ENCODE data around the gene GID8.

The GID8 gene

GRCh38 chr20:62945771-62946339 lies 7.9 kb downstream of the GID8 start:
- no peak for DNase-seq

GRCh38 chr20:62946918-62947317 lies 9.0 kb downstream of the GID8 start:
- DNase-seq, result no peak

- no peak for DNase-seq
These were observed 9.8 kb downstream of the GID8 start for GRCh38 chr20:62947532-62948300.

- no peak for DNase-seq
These were observed 11.3 kb downstream of the GID8 start for GRCh38 chr20:62949153-62949821.

DNA sequence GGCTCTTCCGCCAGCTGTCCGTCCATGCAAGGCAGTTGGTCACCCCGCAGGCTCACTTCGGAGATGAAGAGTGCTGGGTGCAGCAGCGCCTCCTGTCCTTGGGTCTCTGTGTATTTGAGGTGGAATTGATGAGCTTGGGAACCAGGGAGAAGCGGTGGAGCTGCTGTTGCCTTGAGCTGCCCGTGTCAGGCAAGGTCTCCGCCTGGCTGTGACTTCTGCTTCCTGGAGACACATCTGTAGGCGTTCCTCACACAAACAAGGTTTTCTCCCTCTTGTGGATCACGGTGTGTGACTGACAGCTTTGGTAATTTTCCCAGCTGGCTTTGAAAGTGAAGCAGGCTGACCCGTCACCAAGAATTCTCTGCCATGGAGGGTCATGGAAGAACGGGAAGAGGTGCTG lies 12.0 kb downstream of the GID8 start:
- no peak for DNase-seq

- no peak for DNase-seq
These were observed 12.8 kb downstream of the GID8 start for GRCh38 chr20:62950741-62951140.

GRCh38 chr20:62951143-62951895 lies 13.4 kb downstream of the GID8 start:
- DNase-seq, result no peak

DNA sequence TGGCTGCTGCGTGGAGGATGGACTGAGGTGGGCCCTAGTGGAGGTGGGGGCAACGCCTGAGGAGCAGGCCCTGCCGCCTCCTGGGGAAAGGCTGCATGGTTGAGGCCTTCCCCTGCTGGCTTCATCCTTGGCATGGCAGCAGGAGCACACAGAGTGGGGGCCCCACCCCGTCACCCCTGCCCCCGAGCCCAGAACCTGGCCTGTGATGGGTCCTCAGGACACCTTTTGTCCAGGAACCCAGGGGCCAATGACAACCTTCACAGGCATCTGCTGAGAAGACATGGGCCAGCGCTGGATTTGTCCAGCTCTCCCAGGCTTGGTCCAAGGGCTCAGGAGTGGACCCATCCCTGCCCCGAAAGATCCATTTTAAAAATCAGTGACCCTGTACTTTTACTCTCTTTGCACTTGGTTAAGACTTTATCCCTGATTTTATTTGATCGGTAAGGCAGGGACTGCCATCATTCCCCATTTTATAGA lies 14.0 kb downstream of the GID8 start:
- DNase-seq, result no peak

DNA sequence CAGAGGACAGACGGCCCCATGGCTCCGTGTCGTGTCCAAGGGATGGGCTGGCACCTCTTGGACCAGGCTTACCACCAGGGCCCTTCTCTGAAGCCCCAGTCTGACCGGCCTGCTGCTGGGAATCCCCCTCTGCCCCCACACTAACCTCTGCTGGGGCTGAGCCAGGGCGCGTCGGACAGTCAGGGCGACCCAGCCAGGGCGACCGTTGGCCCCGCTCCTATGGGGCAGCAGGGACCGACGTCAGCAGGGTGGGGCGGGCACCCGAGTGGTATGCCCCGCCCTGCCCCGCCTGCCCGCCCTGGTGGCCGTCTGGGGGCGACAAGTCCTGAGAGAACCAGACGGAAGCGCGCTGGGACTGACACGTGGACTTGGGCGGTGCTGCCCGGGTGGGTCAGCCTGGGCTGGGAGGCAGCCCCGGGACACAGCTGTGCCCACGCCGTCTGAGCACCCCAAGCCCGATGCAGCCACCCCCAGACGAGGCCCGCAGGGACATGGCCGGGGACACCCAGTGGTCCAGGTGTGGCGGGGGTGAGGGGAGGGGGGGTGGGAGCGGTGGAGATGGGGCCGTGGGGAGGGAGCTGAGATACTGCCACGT lies 14.5 kb downstream of the GID8 start, which contains the start of gene SLC17A9:
SLC17A9 (plus strand) TSS at position 337 of the 595 bp plus-strand sequence; CDS start at position 459, 122 bp downstream.
- peak; percentile 62 for DNase-seq

DNA sequence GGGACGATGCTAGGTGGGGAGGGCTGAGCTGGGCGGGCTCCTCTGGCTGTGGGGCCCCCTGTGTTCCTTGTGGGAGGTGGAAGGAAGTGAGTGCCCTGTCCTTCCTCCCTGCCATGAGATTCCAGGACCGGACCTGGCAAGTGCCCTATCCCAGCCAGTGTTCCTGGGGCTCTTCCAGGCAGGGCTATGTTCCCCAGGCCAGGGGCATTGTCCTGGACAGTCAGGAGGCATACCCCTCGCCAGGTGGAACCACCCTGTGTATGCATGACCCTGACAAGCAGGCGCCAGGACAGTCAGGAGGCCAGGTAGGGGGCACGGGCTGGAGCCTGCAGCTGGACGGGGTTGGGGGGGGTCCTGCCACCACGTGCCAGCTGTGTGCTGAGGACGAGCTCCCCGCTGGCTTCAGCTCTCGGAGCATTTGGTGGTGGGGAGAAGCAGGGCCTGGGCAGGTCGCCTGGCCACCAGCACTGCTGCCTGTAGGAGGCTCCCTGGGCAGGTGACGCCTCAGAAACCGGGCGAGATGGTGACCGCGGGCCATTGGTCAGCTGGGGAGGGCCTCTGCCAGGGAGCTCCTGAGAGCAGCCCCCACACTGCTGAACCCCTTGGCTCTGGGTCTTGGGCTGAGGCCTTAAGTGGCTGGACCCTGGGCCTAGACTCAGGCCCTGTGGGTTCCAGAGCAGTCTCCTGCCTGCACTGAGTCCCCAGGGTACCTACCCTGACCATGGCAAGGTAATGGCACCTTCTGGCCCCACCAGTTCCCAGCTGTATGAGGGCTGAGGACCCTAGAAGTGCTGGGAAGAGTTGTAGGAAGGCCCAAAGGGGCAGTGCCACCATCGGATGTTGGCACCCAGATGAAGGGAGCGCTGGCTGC lies 15.3 kb downstream of the GID8 start:
- DNase-seq, result peak; percentile 22

DNA sequence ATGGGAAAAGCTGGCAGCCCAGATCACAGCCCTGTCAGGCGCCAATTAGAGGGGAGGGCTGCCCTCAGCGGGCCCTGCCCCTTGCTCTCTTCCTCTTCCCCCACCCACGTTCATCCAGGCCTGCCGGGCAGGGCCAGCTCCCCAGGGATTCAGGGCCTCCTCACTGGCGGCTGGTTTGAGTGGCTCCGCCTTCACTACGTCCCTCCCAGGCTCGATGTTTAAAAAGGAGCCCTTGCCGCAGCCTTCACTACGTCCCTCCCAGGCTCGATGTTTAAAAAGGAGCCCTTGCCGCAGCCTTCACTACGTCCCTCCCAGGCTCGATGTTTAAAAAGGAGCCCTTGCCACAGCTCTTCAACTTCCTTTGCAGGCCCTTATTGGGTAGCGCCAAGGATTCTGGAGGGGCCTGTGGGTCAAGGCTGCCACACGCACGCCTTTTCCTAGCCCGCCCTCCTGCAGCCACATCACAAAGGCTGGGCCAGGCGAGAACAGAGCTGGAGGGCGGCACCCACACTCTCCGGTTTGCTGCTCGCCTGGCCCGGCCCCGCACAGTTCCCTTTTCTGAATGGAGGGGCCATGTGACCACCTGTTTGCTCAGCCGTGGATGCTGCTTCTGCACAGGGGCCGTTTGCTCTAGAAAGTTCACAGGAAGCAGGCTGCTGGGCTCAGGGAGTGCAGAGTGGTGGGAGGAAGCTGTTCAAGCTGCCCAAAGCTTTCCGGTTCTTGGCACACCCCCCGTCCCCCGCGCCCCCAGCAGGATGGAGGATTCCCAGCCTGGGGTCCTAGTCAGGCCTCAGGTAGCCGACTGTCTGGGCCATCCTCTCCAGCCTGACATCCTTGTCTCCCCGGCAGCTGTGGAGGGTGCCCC lies 16.1 kb downstream of the GID8 start:
- DNase-seq, result peak; percentile 83

DNA sequence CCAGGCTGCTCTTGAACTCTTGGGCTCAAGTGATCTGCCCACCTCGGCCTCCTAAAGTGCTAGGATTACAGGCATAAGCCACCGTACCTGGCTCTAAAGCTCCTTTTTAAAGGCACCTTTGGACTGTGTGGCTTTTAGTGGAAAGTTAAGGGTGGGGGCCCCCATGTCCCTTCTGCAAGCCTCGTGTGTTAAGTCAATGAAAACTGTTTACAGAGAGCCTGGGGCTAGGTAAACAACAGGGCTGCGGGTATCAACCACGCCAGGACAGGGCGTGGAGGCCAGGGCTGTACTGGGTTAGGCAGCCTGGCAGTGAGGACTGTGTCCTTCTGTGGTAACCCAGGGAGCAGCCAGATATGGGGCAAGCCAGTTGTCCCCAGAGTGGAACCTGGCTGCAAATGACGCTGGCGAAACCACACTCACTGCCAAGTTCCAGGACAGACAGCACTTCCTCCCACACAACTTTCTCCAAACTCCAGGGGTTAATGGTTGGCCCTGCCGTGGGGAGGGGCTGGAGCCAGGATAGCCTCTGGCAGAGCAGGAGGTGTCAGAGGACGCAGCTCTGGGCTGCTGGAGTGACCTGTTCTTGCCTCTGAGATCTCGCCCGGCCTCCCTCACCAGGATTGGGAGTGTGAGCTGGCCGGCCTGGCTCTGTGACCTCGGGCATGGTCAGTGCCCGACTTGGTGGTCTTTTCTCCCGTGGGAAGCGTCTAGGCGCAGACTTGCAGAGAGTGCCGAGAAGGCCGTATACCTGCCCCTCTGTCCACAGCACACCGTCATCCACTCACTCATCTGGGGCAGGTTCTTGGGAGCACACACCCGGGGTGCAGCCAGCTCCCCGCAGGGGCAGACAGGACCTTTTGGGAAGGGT lies 17.8 kb downstream of the GID8 start:
- DNase-seq, result no peak

DNA sequence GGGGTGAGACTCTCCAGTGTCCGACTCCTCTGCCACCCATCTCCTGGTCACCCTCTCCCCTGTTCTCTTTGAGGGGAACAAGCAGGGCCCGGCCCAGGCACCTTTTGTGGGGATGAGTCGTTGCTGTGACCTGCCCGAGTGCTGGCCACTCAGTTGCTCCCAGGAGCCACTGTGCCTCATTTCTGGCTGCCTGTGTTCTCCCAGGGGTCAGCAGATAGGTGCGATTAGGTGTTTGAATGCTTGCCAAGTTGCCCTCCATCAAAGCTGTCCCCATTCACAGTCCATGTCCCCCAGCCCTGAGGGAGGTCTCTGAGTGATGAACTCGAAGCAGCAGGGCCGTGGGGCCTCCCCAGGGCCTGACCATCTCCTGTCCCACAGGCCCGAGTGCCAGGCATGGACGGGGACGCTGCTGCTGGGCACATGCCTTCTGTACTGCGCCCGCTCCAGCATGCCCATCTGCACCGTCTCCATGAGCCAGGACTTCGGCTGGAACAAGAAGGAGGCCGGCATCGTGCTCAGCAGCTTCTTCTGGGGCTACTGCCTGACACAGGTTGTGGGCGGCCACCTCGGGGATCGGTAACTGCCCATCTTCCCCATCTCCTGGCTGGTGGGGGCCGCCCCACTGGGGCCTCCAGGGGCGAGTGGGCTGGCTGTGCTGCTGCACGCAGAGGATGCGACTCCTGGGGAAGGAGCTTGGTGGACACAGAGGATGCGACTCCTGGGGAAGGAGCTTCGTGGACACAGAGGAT lies 18.6 kb downstream of the GID8 start:
- no peak for DNase-seq

DNA sequence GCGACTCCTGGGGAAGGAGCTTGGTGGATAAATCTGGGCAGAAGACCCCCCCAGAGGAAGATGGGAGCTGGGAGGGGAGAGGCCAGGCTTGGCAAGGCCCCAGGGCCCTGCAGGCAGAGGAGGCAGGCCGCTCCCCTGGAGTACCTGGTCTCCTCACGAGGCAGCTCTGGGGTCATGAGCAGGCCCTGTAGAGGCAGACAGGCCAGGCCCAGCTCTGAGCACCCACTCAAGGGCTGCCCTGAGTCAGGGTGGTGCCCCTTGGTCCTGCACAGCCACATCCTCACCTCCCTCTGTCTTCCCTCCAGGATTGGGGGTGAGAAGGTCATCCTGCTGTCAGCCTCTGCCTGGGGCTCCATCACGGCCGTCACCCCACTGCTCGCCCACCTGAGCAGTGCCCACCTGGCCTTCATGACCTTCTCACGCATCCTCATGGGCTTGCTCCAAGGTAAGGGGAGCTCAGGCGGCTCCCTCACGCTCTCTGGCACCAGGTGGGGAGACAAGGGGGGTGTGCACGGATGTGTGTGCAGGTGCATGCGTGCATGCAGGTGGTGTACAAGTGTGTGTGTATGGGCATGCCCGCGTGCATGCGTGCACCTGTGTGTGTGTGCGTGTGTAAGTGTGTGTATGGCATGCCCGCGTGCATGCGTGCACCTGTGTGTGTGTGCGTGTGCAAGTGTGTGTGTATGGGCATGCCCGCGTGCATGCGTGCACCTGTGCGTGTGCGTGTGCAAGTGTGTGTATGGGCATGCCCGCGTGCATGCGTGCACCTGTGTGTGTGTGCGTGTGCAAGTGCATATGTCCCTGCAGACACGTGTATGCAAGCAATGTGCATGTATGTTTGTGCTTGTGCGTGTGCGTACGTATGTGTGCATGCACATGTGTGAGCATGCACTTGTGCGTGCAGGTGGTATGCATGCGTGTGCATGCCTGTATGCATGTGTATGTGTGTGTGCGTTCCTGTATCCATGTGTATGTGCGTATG lies 19.5 kb downstream of the GID8 start:
- no peak for DNase-seq

DNA sequence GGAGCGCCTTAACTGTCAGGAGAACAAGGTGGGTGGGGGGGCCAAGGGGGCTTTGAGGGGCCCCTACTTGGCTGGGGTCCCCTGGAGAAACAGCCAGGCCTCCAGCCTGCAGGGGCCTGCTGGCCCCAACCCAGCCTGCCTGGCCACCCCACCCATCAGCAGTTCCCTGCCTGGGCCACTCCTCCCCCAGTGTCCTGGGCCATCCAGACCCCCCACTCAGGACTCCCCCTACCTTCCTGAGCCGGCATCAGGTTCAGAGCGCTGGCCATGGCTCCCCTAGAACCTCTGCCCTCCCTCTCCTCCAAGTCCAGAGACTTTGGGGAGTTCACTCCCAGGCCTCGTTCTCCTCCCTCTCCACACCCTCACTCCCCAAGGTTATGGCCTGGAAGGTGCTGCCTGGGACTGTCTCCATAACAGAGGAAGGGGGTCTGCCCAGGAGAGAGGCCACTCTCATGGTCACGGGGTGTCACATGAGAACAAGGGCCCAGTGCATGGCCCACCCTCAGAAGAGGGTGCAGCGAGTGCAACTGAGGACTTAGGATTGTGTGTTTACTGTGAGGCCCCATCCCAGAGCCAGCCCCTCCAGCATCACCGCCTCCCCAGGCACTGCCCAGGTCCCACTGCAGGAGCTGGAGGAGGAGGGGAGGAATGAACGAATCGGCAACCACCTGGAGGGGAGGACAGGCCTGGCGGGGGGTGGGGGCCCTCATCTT lies 20.6 kb downstream of the GID8 start:
- DNase-seq, result no peak

GRCh38 chr20:62959101-62959971 lies 21.4 kb downstream of the GID8 start:
- DNase-seq, result no peak

Measured in fibroblast of skin of back (primary cell).